Endothelial cell of coronary artery (primary cell): ENCODE results near the gene PPIH. TPM values are rescaled to one million over a fixed set of nuclear protein-coding genes. Genes with fewer than 3 reads are reported as not detected.

ENCODE experiments used
- total RNA-seq: library from RNA; depleted of rRNA; stranded (reverse); fragments of >200 nt; gene quantifications from 2 replicates; pipeline ENCODE4 v1.2.3, GENCODE V29; 2014

The PPIH gene
- total RNA-seq = 28.7 and 40.3 TPM in 2 replicates

GRCh38 chr1:42657981-42658876, at the start of gene PPIH:
Gene PPIH, plus strand, starts transcription at chr1:42658423. Its CDS starts 24 bp downstream, at chr1:42658447.

GRCh38 chr1:42681741-42682483, 23.7 kb downstream of the PPIH start, which contains the start of gene YBX1:
Gene YBX1, plus strand, starts transcription at chr1:42682418. Its CDS starts 148 bp downstream, at chr1:42682566.

Other genes with a start within 250 kb of the PPIH start
- 0.27 and 0.28 TPM in 2 replicates for gene ZMYND12, start 202.4 kb upstream of the PPIH start, total RNA-seq
- 19.3 and 23.9 TPM in 2 replicates for gene PPCS, start 201.9 kb upstream of the PPIH start, total RNA-seq
- 0.27 and 0.85 TPM in 2 replicates for gene CCDC30, start 195.1 kb upstream of the PPIH start, total RNA-seq
- 715 and 801 TPM in 2 replicates for gene YBX1, start 24.0 kb downstream of the PPIH start, total RNA-seq
- not detected in 2 replicates for gene CLDN19, start 81.8 kb downstream of the PPIH start, total RNA-seq
- 96.7 and 121 TPM in 2 replicates for gene P3H1, start 108.6 kb downstream of the PPIH start, total RNA-seq
- gene C1orf50, start 108.8 kb downstream of the PPIH start, total RNA-seq = 2.8 and 3.6 TPM in 2 replicates
- not detected in 2 replicates for gene TMEM269, start 126.6 kb downstream of the PPIH start, total RNA-seq
- gene ERMAP, start 158.7 kb downstream of the PPIH start, total RNA-seq = 6.4 and 6.8 TPM in 2 replicates
- gene SVBP, start 159.0 kb downstream of the PPIH start, total RNA-seq = 13.6 and 15.3 TPM in 2 replicates
- 6.9 and 8.4 TPM in 2 replicates for gene ZNF691, start 188.2 kb downstream of the PPIH start, total RNA-seq